GM19467 (cell line): ENCODE results near the gene VDR.

ENCODE experiments used
- ATAC-seq: cut with Tn5 transposase; IDR thresholded peaks from one replicate; pipeline ENCODE4 v1.9.1; 2021; ENCODE audit warnings: mild to moderate bottlenecking, moderate library complexity; ENCODE audit not compliant: unreplicated experiment

VDR gene

DNA sequence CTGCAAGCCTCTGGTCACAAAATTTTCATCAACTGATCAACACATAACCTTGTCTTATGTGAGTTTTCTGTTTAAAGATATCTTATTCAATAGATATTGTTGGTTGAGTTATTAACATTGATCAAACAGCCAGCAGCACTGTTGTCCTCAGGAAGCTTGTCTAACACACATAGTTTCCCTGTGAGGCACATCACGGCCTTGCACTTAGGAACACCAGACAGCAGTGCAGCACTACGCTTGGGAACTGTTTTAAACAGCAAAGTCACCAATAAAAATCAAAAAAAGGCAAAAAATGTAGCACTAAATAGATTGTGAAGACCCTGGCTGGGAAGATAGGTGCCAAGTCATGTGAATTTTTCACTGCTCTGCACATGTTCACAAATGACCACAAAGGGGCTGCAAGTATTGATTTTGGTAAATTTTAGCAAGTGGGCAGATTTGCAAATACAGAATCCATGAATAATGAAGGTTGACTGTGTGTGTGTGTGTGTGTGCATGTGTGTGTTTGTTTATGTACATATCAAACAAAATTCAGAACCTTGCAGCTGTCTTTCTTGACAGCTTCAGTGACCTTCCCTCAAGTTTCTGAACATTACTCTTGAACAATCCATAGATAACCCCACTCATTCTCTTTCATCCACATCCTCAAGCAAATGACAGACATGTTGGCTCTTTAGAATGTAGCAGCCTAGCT, 28.9 kb downstream of the VDR start:
- ATAC-seq: no peak

DNA sequence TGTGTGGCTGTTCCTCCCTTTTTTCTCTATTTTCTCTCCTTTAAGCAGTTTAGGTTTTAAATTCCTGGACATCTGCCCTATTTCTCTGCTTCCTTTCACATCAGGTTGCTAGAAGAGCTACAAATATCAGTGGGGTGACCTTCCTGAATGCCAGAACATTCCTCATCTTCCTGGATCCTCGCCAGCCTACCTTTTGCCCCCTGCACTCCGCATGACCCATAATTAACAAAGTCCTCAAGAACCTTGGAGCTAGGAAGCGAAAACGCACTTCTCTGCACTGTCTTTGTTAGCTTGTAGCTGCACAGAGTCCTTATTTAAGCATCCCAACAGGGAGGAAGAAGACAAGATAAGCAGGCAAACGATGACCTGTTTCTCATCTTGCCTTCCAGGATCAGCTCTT, 30.5 kb downstream of the VDR start:
- ATAC-seq: no peak

DNA sequence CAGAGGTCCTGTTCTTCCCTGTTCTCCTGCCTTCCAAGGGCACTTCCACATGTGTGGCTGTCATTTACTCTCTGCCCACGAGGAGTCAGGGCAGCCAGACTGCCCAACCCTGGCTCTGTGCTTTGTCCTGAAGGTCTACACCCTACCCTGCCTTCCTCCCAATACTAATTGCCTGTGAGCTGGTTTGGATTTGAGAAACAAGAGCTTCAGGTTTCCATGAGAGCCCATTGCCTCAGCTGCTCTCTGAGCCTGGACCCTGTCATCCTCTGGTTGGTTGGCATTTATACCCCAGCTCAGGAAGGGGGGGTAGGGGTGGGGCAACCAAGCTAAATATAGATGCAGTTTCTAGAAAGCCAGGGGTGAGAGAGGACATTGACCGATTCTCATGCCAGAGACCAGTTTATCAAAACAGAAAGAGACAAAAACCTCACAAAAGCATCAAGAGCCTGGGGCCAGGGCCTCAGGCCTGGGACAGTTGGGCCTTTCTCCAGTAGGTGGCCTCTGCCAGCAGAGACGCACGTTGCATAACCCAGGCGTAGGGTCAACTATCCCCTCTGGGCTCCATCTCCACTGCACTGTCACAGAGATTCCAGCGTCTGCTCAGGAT, 34.5 kb downstream of the VDR start:
- peak; percentile 38 for ATAC-seq

DNA sequence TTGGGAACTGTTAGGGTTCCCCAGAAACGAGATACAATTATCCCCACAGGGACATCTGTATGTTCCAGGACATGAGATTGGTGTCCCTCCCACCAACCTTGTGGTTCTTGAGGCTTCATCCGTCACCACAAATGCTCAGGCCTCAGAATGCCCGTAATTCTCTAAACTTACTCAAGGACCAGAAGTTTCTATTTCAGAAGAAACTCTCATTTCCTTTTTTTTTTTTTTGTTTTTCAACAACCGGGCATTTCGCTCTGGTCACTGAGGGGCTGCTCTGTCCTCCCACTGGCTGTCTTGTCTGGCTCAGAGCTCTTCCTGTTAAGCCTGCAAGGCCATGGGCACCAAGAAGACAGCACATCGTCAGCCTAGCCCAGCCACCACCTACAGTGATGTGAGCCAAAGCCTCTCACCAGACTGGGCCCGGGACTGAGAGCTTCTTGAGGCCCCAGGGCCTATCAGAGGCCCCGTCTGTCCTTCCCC, 36.2 kb downstream of the VDR start:
- ATAC-seq: peak; percentile 60

DNA sequence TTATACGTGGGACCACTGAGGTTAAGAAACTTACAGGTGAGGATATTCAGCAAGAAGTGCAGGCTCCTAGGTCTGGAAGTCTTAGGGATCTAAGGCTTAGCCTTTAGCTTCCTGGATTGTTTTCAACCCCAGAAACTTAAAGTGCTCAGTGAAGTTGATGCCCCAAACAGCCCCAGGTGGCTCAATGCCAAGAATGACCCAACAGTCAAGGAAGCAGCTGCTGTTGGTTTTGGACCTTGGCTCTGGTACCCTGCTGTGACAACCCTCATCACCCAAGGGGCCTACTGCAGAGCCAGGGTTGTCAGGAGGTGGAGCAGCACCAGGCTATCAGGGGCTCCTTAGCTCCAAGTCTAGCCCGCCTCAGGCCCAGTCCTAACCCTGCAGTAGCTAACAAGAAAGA, 36.8 kb downstream of the VDR start:
- no peak for ATAC-seq

DNA sequence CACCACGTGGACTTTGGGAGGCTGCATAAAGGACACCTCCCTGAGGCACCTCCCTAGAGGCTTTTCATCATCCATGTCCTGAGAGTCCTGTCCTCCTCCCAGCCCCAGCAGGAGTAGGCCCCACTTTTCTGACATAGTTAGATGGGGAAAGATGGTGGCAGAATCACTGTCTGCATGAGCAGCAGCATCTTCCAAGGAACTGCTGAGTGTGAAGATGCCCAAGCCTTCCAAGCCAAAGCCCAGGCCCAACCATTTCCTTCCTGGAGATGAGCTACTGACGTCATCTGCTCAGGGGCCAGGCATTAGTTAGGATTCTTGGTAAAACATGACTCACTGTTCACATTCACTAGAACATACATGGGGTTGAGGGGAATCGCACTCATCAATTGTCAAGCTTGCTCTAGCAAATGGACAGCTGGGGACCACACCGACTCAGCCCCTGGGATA, 37.3 kb downstream of the VDR start:
- ATAC-seq: no peak

DNA sequence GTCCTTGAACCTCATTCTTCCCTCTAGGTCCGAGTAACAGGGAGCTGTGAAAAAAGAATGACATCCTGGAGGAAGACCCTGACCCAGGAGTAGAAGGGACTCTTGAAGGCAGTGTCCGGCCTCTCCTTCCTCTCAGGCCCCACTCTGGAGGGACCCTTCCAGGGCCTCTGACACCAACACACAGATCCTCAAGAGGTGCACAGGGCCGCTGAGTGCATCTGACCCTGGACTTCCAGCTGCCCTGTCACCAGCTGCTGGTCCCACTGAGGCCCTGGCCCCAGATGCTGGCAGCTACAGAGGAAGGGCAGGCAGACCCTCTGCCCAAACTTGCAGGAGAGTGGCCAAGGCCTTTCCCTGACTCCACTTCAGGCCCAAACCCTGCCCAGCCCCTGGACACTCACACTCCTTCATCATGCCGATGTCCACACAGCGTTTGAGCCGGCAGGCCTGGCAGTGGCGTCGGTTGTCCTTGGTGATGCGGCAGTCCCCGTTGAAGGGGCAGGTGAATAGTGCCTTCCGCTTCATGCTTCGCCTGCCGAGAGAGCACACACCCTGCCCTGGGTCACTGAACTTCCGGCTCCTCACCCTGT, 40.1 kb downstream of the VDR start:
- no peak for ATAC-seq

DNA sequence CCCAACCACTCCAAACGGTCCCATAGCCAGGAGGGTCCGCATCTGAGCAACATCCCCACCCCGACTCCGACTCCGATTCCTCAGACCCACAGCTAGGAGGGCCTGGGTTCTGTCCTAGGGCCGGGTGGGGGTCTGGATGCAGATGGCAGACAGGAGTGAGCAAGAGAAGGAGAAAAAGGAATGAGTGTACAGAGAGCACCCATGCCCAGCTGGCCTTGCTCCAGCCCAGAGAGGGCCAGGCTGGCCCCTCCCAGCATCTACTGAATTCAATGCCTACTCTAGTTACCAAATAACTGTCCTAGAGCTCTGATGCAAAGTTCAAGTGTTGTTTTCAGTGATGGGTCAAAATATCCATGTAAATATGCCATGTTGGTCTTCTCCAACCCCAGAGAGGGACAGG, 40.8 kb downstream of the VDR start:
- no peak for ATAC-seq

DNA sequence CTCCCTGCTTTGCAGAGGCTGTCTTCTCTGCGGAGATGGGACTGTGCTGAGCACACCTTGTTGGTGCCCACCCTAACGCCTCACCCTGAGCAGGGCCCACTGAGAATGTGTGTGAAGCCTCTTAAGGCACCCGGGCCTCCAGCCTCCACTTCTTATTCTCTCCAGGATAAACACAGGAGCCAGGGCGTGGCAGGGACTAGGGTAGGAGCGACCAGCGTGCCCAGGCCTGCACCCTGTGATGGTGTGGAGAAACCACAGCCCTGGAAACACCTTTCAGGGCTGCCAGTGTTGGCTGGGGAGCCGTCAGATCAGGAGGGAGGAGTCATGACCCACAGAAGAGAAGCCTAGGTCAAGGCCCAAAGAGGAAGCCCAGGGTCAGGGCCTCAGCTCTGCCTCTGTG, 41.3 kb downstream of the VDR start:
- no peak for ATAC-seq

DNA sequence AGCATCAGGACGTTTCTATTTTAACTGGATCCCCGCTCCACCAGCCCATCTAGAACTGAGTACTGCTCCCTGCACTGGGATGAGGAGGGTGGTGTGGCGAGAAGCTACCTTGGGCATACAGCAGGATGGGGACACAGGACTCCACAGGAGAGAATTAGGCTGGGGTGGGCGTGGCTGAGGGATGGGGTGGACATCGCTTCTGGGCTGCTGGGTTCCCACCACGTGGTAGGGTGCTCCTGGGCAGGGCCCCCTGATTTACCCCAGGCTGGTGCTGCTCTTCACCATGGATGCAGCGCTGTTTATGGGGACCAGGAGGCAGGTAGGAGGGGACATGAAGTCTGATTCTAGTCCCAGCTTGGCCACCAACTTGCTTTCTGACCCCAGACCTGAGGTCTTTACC, 41.9 kb downstream of the VDR start:
- no peak for ATAC-seq

DNA sequence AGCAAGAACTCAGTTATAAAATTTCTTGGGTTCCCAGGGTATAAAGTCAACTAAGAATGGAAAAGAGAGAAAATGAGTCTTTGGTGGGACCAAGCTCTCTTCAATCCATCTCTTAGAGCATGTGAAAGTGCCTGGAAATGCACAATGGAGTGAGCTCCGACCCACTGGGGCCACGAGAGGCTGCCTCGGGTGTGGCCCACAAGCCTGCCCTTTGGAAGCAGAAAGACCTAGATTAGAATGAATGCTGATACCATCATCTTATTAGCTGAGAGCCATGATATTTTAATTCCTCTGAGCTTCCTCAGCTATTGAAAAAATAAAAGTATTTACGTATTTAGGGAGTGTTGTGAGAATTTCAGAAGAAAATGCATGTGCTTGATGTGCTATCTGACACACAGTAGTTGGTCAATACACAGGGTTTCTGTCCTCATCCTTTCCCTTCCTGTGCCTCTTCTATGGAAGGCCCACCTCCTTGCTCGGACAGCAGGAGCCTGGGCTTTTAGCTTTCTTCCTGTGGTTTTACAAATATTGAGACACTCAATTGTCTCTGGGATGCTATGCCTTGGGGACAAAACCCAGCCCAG, 42.5 kb downstream of the VDR start:
- no peak for ATAC-seq

DNA sequence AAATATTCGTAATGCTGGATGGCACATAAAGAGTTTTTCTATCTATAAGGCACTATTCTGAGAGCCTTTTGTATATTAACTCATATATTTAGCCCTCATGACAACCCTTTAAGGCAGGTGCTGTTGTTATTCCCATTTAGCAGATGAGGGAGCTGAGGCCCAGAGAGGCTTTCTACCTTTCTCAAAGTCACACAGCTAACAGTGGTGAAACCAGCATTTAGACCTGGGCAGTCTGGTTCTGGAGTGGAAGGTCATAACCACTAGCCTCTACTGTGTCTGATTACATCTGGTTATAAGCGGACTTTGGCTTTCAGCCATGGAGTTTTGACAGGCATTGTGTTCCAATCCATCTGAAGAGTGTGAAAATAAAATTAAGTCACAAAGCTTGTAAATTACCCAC, 43.9 kb downstream of the VDR start:
- ATAC-seq: no peak

DNA sequence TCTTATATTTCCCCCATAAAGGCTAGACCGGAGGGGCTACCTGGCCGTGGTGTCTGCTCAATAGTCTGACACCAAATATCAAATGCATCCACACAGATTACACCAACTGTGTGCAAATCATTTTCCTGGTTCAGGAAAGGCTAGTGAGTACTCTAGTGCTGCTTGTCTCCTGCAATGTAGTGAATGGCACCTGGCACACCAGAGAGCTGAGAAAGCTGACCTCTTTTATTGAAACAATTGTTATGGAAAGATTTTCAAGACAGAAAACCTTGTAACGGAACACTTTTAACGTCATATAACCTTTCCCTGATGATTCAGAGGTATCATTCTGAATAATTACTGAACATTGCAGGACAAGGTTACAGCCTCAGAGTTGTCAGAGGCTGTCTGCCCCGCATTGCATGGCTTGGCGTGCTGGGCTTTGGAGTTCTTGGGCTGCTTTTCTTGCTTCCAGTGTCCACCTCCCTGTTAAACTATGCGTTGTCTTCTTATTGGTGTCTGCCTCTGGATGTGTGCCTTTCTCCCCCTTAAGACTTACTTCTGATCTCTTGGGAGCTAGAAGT, 44.4 kb downstream of the VDR start:
- ATAC-seq: no peak

DNA sequence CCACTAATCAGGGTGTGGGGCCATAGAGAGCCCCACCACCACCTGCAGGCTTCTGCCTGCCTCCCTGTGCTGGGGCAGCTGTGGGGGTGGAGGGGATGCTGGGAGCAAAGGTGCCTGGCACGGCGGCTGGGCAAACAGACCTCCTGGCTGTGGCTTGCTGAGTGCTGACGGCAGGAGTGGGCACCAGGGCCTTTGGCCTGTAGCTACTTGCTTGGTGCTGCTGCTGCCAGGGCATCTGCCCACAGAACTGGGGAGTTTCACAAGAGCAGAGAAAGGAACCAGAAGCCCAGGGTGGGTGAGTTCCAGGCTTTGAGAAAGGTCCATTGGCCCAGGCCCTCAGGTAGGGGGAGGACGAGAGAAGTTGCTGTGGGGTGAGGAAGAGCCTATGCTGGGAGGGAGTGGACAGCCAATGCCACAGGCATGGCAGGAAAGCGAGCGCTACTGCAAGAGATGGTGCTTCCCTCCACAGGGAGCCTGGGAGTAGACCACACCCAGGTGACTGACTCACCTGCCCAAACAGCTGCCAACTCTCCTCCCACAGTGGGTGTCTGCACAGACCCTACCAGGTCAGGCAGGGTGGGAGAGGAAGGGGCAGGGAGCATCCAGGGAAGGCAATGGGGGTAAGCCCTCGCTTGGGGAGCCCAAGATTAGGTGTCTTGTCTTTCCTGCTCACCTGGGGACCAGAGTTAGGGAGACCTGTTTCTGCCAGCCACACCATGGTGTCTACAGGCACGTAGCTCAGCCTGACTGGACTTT, 46.1 kb downstream of the VDR start:
- no peak for ATAC-seq

DNA sequence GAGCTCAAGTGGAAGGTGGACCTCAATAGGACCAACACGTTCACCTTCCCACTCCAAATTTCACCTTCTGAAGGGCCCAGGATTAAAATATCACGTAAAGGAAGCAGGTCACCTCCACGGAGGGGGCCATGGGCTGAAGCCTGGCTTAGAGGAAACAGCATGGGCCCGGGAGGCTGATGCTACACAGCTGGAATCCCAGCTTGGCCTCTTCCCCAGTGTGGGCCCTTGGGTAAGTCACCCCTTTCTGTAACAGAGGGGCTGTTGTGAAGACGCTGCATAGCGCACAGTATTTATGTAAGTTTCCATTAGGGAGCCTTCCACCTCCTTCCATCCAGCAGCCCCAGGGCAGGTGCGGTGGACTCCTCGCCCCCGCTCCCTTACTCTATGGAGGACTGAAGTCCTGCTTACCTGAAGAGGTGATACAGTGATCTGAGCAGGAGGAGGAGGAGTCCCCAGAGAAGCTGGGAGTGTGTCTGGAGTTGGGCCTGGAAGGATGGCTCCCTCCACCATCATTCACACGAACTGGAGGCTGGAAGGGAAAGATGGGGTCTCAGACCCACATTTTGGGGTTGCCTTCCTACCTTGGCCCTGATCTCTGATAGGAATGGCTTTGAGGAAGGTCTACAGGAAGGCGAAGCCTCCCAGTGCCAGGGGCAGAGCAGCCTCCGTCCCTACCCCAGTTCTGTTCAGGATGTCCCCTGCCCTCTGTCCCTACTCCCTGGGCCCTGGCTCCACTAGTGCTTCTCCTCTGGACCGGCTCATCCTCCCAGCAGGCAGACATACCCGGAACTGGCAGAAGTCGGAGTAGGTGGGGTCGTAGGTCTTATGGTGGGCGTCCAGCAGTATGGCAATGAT, 47.8 kb downstream of the VDR start:
- ATAC-seq: no peak

DNA sequence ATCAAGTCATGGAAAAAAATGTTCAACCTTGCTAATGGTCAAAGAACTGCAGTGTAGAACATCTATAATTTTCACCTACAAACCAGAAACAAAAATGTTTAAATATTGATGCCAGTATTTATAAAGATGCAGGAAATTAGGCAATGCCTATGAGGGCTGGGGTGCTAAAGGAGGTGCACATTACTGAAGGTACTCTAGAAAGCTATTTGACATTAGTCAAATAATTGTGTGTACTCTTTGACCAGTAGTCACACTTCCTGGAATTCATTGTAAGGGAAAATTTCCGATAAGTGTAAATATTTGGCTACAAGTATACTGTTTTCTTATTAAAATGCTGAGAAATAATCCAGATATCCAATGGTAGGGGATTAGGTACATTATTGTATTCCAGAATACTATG, 48.7 kb downstream of the VDR start:
- no peak for ATAC-seq

DNA sequence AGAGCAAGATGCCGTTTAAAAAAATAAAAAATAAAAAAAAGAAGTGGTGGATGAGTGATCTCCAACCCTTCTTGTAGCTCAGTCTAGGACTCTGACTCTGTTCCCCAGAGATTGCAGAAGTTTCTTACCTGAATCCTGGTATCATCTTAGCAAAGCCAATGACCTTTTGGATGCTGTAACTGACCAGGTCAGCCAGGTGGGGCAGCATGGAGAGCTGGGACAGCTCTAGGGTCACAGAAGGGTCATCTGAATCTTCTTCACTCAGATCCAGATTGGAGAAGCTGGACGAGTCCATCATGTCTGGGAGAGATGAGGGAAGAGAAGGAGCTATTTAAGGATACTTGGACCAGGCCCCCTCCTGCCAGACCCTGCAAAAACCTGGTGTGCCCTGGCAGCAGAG, 49.3 kb downstream of the VDR start:
- no peak for ATAC-seq

DNA sequence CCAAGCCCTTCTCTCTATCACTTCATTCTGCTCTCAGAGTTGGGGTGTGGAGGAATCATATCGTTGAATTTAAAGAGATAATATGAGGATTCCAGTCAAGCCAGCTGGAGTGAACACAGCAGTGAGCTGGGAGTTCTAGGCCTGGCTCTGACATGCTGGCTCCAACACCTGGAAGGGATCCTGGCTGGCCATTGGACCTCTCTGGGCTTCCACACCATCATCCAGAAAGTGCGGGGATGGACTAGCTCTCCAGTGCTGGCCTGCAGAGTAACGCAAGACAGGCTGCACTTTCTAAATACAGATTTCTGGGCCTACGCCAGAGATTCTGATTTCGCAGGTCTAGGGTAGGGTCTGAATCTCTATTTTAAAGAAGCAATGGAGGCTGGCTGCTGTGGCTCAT, 50.3 kb downstream of the VDR start:
- no peak for ATAC-seq

DNA sequence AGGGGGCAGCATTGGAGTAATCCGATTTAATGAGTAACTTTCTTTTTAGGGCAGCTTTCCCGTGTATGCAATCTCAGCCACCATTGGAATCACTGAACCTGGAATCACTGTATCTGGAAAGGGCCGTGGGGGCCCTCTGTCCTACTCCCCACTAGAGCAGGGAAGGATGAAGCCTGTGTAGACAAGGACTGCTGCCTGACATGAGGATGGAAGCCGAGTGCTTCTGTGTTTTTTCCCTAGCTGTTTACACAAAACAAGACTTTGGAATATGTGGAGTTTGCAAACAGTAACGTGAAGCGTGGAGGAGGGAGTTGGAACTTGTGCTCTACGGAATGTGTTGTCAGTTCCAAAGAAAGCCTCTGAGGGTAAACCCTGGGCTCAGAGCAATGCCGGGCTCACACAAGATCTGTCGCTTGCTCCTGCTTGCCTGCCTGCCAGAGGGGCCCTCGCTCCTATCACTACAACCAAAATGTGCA, 52.7 kb downstream of the VDR start:
- no peak for ATAC-seq
